GM18498 (cell line): ENCODE results near the gene NOX4.
"Not testable (repeated sequence)": the region's sequence is repeated elsewhere in the genome, so short reads cannot be mapped to it uniquely, and the experiment has no call there.

Experiments used
- ATAC-seq: cut with Tn5 transposase; IDR thresholded peaks from one replicate; pipeline ENCODE4 v1.9.1; 2021; ENCODE audit warnings: mild to moderate bottlenecking, moderate library complexity; ENCODE audit not compliant: unreplicated experiment

NOX4 gene

DNA sequence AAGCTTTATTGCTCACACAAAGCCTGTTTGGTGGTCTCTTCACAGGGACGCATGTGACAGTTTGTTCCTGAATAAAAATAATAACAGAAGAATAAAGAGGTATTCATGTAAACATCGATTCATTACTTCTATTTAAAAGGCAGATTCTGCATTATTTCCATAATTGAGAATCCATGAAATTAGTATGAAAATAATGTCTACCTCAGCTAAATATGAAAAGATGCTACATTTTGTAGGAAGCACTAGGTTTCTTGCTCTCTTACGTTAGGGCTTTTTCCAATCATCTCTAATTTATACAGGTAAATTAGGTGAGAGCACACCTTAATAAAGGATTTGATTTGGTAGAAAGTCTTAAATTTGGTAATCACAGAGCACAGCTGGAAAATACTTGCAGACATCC lies 103.7 kb downstream of the NOX4 start:
- ATAC-seq = not testable (repeated sequence)

DNA sequence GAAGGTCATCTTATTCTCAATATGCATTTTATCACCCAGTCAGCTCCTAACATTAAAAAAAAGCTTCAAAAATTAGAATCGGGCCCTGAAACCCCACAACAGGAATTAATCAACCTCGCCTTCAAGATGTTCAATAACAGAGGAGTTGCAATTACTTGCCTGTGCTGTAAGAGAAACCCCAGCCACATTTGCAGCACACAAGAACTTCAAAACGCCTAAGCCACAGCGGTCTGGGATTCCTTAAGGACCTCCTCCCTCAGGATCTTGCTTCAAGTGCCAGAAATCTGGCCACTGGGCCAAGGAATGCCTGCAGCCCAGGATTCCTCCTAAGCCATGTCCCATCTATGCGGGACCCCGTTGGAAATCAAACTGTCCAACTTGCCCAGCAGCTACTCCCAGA lies 108.2 kb downstream of the NOX4 start:
- ATAC-seq = not testable (repeated sequence)

DNA sequence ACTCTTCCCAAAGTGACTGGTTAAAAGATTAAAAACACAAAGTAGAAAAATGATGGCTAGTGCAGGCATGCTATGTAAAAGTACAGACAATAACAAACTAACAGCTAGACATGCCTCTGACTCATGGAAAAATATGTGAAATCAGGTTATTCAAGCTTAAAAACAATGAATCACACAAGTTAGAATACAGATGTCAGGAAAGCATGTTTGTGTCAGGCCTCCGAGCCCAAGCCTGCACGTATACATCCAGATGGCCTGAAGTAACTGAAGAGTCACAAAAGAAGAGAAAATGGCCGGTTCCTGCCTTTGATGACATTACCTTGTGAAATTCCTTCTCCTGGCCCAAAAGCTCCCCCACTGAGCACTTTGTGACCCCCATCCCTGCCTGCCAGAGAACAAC lies 110.1 kb downstream of the NOX4 start:
- no peak for ATAC-seq

DNA sequence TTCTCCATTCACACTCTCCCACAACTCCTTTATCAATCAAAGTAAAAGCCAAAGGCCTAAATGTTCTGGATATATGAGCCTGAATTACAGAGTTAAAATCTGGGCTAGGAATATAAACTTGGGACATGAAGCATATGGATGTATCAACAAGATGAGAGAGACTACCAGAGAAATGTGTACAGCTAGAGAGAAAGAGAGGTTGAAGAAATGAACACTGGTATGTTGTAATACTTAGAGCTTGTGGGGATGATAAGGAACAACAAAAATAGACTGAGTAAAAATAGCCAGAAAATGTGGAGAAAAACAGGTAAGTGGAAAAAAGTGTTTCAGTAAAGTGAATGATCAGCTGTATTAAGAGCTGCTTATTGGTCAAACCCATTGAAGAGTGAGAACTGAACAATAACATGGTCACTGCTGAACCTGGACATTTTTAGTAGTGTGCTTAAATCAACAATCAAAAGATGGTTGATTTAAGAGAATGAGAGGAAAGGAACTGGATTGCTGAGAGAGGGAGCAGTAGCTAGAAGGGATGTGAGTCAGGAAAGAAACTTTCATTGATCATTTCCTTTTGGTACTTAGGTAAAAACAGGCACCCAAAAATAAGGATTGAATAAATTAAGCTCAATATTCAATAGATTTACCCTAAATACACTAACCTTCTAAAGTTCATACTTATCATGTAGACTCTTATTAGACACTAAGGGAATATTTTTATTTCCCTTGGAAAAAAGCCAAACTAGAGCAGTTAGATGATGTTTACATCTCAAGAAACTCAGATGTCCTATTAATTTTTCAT lies 111.0 kb downstream of the NOX4 start:
- not testable (repeated sequence) for ATAC-seq

DNA sequence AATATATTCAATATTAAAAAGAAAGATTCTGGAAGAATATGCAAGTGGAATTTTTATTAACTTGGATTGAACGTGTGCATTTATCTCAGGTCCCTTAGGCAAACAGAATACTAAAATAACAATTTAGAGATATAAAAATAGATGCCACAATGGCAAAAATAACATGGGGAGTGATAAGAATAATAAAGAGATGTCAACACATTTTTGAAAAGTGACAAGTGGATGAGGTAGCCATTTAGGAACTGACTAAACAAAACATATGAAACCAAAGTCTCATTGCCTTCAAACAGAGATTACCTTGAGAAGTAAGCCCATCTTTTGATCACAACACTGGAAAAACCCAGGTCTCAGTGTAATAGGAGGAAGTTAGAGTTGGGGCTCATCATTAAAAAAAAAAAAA lies 112.2 kb downstream of the NOX4 start:
- ATAC-seq = not testable (repeated sequence)

DNA sequence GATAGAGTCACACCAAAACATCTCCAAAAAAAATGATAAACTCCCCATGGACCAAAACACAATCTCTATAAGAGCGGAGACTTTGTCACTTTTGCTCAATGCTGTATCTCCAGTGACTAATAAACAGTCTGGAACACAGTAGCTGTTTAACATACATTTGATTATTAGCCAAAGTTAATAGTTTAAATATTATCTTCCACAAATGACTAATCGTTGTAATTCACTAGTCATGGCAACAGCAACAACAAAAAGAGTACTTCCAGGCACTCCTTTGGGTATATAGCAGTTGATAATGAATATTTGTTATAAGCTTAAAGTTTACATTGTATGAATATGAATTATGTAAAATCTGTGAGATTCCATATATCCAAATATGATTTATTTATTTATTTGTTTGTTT lies 121.8 kb downstream of the NOX4 start:
- not testable (repeated sequence) for ATAC-seq

DNA sequence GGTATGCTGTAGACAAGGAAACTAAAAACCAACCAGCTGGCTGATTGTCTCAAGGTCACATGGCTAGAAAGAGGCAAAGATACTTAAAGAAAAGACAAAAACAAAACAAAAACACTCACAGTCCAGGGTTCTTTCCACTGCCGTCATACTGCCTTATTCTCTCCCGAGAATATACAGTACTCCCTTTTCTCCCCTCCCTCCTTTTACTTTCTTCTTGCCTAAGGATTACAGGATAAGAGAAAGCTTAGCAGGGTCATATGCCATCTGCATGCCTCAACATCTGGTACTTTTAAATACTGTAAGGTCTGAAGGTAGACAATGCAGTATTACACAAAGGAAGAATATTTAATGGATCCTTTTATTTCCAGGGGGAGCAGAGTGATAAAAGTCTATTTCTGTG lies 126.3 kb downstream of the NOX4 start:
- ATAC-seq = not testable (repeated sequence)

DNA sequence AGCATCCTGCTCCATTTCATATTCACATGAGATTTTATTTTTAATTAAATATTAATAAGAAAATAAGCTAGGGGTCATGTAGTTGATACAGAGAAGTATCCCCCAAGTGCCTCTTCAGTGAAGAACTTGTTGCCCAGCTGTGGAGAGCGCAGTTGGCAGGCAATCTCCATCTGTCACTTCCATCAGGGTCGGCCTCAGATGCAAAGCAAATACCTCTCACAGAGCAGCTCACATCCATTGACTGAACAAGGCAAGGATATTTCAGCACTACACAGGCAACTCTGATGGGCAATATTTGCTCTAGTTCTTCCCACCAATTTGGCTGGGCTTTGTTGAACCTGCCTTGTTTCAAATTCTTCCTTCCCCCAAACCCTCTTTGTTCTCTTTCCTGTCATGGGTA lies 129.4 kb downstream of the NOX4 start:
- ATAC-seq = no peak

DNA sequence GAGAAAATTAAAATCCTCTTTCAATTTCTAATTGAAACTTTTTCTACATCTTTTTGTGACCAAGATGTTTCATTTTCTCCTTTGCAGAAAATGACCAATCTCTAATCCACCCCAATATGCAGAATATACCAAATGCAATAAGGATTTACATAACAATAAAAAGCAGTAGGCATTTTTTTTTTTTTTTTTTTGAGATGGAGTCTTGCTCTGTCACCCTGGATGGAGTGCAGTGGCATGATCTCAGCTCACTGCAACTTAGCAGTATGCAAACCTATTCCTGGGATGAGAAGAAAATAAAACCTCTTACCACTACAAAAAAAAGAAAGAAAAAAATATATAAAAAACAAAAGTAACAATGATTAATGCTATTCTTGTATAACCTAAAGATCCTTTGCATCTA lies 132.0 kb downstream of the NOX4 start:
- ATAC-seq = not testable (repeated sequence)

DNA sequence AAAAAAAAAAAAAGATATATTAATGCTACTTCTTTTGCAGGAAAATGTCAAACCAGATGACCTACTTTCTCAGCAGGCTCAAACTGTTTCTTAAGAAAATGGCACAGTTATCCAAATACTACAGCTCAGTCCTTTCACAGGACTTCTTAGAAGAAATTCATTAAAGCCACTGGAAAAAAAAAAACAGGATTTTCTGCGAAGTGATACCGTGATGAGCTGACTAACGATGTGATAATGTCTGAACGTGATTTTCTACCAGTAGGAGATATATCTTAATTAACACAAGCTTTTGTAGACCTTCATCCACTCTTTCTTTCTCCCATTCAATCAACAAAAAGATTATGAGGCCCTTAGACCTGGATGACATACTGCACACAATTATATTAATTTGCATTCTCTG lies 132.4 kb downstream of the NOX4 start:
- no peak for ATAC-seq

DNA sequence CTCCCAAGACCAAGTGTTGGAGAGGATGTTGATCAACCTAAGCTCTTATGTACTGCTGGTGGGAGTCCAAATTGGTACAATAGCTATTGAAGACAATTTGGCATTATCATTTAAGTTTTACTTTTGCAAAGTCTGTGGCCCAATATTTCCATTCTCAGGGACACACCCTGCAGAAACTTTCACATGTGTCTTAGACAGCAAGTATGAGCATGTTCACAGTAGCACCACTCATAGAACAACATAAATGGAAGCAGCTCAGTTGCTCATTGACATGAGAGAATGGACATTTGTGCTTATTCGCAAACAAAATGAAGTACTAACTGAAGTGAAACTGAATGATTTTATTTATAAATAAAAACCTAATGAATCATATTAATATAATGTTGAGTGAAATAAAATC lies 135.5 kb downstream of the NOX4 start:
- no peak for ATAC-seq

DNA sequence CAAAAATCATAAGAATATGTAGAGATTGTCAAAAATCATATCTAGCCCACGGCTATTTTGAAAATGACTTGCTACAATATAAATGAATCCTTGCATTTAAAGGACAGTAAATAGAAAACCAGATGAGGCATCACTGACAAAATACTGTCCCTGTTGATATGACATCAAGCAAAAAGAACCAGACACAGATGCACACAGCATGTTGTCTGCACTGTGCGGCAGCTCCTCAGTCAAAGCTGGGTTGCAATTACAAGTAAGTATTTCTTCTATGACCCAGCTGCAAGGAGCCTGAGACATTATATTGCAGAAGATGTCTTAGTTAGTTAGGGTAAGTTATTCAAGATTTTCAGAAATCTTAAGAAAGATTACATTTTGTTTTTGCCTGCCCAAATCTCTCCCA lies 136.7 kb downstream of the NOX4 start:
- not testable (repeated sequence) for ATAC-seq

DNA sequence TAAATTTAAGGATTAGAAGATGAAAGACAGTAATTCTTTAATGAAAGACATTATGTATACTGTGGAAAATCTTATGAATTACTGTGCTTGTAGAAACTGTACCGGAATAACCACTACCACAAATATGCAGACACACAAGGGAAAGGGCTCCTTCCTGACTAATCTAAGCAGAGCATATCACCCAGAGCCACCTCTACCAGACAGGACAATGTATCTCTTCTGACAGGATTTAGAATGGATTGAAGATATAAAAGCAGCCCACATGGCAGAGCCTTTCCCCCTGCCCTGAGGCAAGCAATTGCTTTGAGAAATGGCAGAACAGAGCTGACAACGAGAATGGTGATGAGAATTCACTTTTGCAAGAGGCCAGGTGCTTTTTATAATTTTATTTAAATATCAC lies 144.1 kb downstream of the NOX4 start:
- ATAC-seq = no peak

DNA sequence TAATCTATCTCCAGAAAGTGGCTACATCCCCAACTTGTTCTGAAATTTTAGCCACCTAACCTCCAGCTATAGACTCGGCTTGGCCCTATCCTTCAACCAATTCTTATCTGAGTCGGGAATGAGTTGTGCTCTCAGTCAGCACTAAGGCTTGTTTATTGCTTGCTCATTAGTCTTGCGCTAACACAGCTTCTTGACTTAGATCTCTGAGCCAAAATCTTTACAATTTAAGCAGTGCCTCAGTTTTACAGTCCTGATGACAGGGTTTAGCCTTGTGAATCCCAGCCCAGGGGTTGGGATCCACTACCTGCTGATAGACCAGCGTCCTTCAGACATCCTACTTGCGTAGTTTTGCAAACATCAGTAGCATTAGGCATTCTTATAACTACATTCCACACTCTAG lies 144.6 kb downstream of the NOX4 start:
- ATAC-seq = no peak

DNA sequence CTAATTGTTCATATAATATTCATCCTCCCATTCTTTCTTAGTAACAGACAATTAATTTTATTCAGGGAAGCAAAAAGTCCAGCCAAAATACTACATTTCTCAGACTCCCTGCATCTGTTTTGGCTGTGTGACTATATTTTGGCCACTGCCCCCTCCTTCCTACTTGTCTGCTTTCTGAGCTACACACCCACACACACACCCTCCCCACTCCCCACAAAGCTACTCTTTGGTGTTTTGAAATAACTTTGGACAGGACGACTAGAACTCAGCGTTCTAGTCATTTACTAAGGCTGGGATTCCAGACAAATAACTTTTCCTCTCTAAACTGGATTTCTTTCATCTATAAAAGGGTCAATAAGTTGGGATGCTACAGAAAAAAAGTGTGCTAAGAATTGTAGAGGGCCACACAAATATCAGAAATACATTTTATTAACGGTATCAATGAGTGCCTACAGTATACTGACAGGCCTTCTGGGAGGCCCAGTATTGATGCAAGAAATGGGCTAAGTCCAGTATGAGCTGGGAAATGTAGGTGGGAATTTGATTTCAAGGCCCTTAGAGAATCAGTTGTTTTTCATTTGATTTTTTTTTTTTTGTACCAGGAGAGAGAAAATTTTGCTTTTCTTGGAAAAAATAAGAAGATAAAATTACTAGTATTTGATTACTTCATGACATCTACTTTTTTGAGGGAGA lies 148.1 kb downstream of the NOX4 start:
- not testable (repeated sequence) for ATAC-seq

DNA sequence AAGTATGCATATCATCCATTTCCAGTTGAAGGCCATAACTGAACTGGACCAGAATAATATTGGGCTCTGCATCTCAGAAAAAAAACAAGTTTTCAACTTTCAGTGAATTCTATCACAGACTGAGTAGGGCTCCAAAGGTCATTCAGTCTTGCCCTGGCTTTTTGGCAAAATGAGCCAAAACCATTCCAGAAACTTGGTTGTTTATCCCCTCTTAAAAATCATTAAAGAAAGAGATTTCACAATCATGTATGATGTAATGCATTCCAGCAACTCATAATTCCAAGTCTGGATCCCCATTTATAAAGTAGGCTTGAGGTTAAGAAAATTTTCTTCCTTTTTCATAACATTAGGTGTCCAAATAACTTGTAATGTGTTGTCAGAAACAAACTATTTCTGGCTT lies 150.7 kb downstream of the NOX4 start:
- not testable (repeated sequence) for ATAC-seq

DNA sequence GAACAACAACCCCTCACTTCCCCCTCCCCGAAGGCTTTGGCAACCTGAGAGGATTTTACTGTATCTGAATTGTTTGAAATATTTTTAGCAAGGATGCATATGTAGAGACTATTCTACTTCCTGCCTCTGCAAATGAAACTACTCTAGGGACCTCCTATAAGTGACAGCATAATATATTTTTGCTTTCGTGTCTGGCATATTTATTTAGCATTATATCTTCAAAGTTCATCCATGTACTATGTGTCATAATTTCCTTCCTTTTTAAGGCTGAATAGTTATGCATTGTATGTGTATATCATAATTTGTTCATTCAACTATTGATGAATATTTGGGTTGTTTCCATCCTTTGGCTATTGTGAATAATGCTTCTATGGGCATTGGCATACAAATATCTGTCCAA lies 153.1 kb downstream of the NOX4 start:
- ATAC-seq = not testable (repeated sequence)

DNA sequence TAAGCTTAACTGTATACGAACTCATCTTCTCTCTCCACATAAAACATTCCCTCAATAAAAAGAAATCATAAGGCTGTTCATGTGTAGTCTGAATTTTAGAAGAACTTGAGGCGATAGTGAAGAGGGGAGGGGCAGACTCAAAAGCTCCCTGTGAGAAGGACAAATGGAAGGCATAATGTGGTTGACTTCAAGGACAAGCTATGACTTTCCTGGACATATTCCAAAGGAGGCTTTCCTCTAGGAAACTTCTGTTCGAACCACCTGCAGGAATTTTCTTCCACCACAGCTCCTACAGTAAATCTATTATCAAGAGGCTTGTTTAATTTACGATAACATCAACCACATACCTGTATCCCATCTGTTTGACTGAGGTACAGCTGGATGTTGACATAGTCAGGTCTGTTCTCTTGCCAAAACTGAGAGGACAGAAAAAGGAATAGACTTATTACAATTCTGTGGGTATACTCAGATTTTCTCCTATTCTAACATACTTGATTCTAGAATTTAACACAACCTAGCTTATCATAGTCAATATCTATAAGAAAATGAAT lies 154.0 kb downstream of the NOX4 start:
- ATAC-seq = not testable (repeated sequence)

DNA sequence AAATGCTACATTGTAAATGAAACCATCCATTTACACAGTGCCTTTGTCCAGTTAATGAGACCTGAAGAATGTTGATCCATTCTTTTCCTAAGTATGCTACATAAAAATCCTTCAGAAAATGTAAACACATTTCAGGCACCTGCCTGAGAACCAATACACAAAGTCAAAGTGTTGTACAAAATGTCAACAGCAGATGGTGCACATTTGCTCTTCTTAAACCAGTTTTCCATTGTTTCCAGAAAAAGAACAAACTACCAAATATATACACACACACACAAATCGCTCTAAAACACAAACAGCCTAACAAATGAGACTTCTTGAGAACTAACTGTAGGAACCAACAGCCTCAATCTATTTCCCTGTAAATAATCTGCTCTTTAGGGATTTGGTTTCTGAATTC lies 157.5 kb downstream of the NOX4 start:
- not testable (repeated sequence) for ATAC-seq

DNA sequence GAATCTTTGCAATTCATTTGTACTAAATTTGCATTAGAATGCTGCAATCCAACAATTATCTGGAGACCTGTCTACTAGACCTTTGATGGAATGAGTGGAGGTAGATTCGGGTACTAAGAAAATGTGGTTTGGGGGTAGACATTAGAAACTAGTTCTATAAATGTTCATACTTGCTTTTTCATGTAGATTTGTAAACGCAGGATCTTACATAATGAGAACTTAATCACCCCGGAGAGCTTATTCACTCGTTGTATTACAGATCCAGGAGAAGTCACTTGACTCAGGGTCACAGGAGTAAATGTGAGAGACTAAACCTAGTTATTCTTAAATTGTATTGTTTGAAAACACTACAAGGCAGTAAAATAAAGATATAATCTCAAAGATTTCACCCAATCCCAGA lies 159.2 kb downstream of the NOX4 start:
- ATAC-seq = not testable (repeated sequence)

DNA sequence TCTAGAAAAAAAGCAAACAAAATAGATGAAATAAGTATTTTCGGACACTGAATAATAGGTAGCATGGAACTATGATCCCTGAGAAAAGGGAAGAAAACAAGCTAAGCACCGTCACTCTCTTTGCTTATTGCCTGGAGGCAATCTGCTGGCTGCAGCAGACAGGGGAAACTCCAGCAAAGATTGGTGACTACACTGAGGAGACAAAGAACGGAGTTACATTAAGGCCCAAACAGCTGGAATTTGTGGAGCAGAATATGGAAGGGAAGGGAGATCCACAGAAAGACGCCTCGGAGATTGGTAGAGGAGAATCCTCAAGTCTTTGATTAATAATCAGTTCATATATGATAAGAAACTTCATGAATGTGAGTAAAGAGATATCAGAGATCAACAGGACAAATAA lies 163.3 kb downstream of the NOX4 start:
- ATAC-seq = no peak

DNA sequence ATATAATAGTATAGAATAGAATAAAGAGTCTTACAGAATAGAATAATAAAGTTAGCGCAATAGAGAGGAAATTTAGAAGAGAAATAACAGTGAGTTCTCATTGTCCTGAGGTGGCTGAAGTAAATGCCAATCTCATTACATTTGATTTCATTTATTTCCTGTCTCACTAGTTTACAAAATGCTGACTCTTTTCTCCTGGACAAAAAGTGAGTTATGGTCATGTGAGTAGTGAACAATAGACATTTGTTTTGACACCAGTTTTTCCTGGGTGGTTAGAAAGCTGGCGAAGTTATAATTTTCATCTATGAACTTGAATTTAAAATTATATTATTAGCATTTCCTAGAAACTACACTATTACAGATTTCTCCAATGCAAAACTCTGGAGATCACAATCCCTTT lies 169.8 kb downstream of the NOX4 start:
- no peak for ATAC-seq
